H7 (cell line): ENCODE measurements around the gene LRRC32. TPM values are rescaled to one million over a fixed set of nuclear protein-coding genes. Genes with fewer than 3 reads are reported as not detected.

Source experiments
- DNase-seq: peaks from one replicate; pipeline ENCODE4 v3.0.0; 2012
- H3K27me3 ChIP-seq: 2 replicates; pipeline ENCODE4 v1.6.0; 2011; ENCODE audit warnings: mild to moderate bottlenecking, low read length; ENCODE audit not compliant: control insufficient read depth, insufficient read depth
- H3K36me3 ChIP-seq: replicated peaks from 2 replicates; pipeline ENCODE4 v1.5.1; 2011; ENCODE audit warnings: low read length; ENCODE audit not compliant: control insufficient read depth, insufficient read depth
- H3K4me3 ChIP-seq: 2 replicates; pipeline ENCODE4 v1.5.1; 2011; ENCODE audit warnings: low read depth, mild to moderate bottlenecking, control low read depth, low read length, moderate library complexity; ENCODE audit not compliant: insufficient read depth
- total RNA-seq: library from RNA; depleted of rRNA; stranded (reverse); fragments of >200 nt; shearing (Covaris generic); gene quantifications from 2 replicates; pipeline ENCODE4 v1.2.3, GENCODE V29; 2014

LRRC32 gene
- total RNA-seq, 1 experiment from 2014 or later: 0.94 TPM

GRCh38 chr11:76629853-76630599 lies 40.5 kb downstream of the LRRC32 start:
- no peak overlapping the region for H3K4me3 ChIP-seq
- H3K36me3 ChIP-seq: no peaks in the 10 kb centered on the region
- H3K27me3 ChIP-seq: no peaks in the 10 kb centered on the region
- DNase-seq: peak; percentile 40

- DNase-seq: no peak
- Histone ChIP-seq H3K36me3 (no peaks in the 10 kb centered on the region), H3K27me3 (no peaks in the 10 kb centered on the region), H3K4me3 (no peak overlapping the region)
These were observed 41.3 kb downstream of the LRRC32 start for GRCh38 chr11:76629116-76629852.

- Histone ChIP-seq H3K36me3 (no peaks in the 10 kb centered on the region), H3K4me3 (no peak overlapping the region), H3K27me3 (no peaks in the 10 kb centered on the region)
- DNase-seq: no peak
These were observed 42.1 kb downstream of the LRRC32 start for GRCh38 chr11:76628408-76628947.

GRCh38 chr11:76627606-76628005 lies 42.9 kb downstream of the LRRC32 start:
- Histone ChIP-seq H3K27me3 (no peaks in the 10 kb centered on the region), H3K4me3 (no peak overlapping the region), H3K36me3 (no peaks in the 10 kb centered on the region)
- DNase-seq: no peak

GRCh38 chr11:76626921-76627401 lies 43.6 kb downstream of the LRRC32 start:
- DNase-seq: no peak
- Histone ChIP-seq H3K4me3 (no peak overlapping the region), H3K36me3 (no peaks in the 10 kb centered on the region), H3K27me3 (no peaks in the 10 kb centered on the region)

GRCh38 chr11:76626266-76626665 lies 44.3 kb downstream of the LRRC32 start:
- Histone ChIP-seq H3K4me3 (no peak overlapping the region), H3K27me3 (no peaks in the 10 kb centered on the region), H3K36me3 (no peaks in the 10 kb centered on the region)
- DNase-seq: no peak

GRCh38 chr11:76625472-76626186 lies 44.9 kb downstream of the LRRC32 start:
- DNase-seq: no peak
- H3K27me3 ChIP-seq: no peaks in the 10 kb centered on the region
- H3K4me3 ChIP-seq: no peak overlapping the region

GRCh38 chr11:76624500-76625379 lies 45.8 kb downstream of the LRRC32 start:
- DNase-seq: no peak
- Histone ChIP-seq H3K4me3 (no peak overlapping the region), H3K27me3 (no peaks in the 10 kb centered on the region), H3K36me3 (no peaks in the 10 kb centered on the region)

More at GRCh38 chr11:76625472-76626186, 44.9 kb downstream of the LRRC32 start:
- no peaks in the 10 kb centered on the region for H3K36me3 ChIP-seq

GRCh38 chr11:76623884-76624419 lies 46.6 kb downstream of the LRRC32 start:
- no peak overlapping the region for H3K4me3 ChIP-seq
- no peaks in the 10 kb centered on the region for H3K27me3 ChIP-seq
- no peak for DNase-seq
- no peaks in the 10 kb centered on the region for H3K36me3 ChIP-seq

GRCh38 chr11:76623171-76623883 lies 47.2 kb downstream of the LRRC32 start:
- no peaks in the 10 kb centered on the region for H3K36me3 ChIP-seq
- DNase-seq: no peak
- H3K27me3 ChIP-seq: no peaks in the 10 kb centered on the region
- no peak overlapping the region for H3K4me3 ChIP-seq

- H3K36me3 ChIP-seq: no peaks in the 10 kb centered on the region
- DNase-seq: no peak
- H3K4me3 ChIP-seq: no peak overlapping the region
- no peaks in the 10 kb centered on the region for H3K27me3 ChIP-seq
These were observed 48.0 kb downstream of the LRRC32 start for GRCh38 chr11:76622493-76623094.

GRCh38 chr11:76621868-76622267 lies 48.7 kb downstream of the LRRC32 start:
- Histone ChIP-seq H3K27me3 (no peaks in the 10 kb centered on the region), H3K4me3 (no peak overlapping the region), H3K36me3 (no peaks in the 10 kb centered on the region)
- no peak for DNase-seq

GRCh38 chr11:76621466-76621865 lies 49.1 kb downstream of the LRRC32 start:
- Histone ChIP-seq H3K36me3 (no peaks in the 10 kb centered on the region), H3K27me3 (no peaks in the 10 kb centered on the region), H3K4me3 (no peak overlapping the region)
- DNase-seq: no peak
